K562 (cell line): ENCODE results near the gene AKAP13. TPM values are rescaled to one million over a fixed set of nuclear protein-coding genes. Genes with fewer than 3 reads are reported as not detected.

Source experiments
- ATAC-seq: fragments of 200-7000 bp; cut with Tn5 transposase; 3 replicates; pipeline ENCODE4 v1.9.1; 2020; ENCODE audit warnings: moderate library complexity
- BruUV-seq: library from RNA; stranded (reverse); fragments of 400-500 nt; replicated peaks from 2 replicates; lab custom pipeline; 2021; lab: Mats Ljungman, UMichigan
- CTCF ChIA-PET: fragments of 300-600 bp; formaldehyde crosslinking; extraction: SDS; loops from one replicate; lab custom pipeline; 2021; ENCODE audit warnings: low intra/inter-chr PET ratio; lab: Yijun Ruan, JAX
- POLR2A ChIA-PET: fragments of 300-600, 350-650 bp; sonication (Branson Sonifier 250); formaldehyde crosslinking; extraction: SDS; loops from one replicate; lab custom pipeline; 2021; ENCODE audit warnings: antibody characterized with exemption, inconsistent platforms; lab: Yijun Ruan, JAX
- DNase-seq, 4 experiments: peaks; one replicate each; pipeline versions ENCODE4 v3.0.0 to v3.0.0-alpha.2; 2011 to 2018; ENCODE audit warnings: low spot score in 3 of 4, mixed read lengths in 3 of 4; ENCODE audit errors: extremely low read depth in 1 of 4
- FAIRE-seq: peaks from 2 replicates; lab custom pipeline; 2011; peaks lifted over from hg19 to GRCh38; lab: Jason Lieb, UNC
- H2AFZ ChIP-seq: 2 replicates; pipeline ENCODE4 v1.6.0; 2011; ENCODE audit warnings: low read depth, low read length, control low read depth, inconsistent platforms
- H3K27ac ChIP-seq: fragments of 200-600 bp; 3 replicates; pipeline ENCODE4 v1.8.0; 2011; ENCODE audit warnings: low read depth, mild to moderate bottlenecking, control low read depth, inconsistent platforms, low read length, moderate library complexity, mixed read lengths; ENCODE audit errors: extremely low read depth
- H3K27me3 ChIP-seq, 2 experiments: fragments of 300-600 bp in 1 of 2; 2 replicates in 1 of 2; 3 replicates in 1 of 2; pipeline versions ENCODE4 v1.6.0 to v1.8.0; 2011; ENCODE audit warnings: inconsistent platforms in 2 of 2, low read length in 2 of 2, mild to moderate bottlenecking in 1 of 2, mixed read lengths in 1 of 2, moderate library complexity in 1 of 2; ENCODE audit not compliant: control insufficient read depth in 2 of 2, insufficient read depth in 2 of 2
- H3K36me3 ChIP-seq: fragments of 300-600 bp; 3 replicates; pipeline ENCODE4 v1.8.0; 2011; ENCODE audit warnings: mild to moderate bottlenecking, low read length, inconsistent platforms; ENCODE audit not compliant: control insufficient read depth, insufficient read depth
- H3K4me1 ChIP-seq, 2 experiments: fragments of 200-600 bp in 1 of 2; replicated peaks in 1 of 2; 2 replicates in 1 of 2; 3 replicates in 1 of 2; pipeline versions ENCODE4 v1.5.1 to v1.8.0; 2011; ENCODE audit warnings: inconsistent platforms in 2 of 2, low read length in 2 of 2, mild to moderate bottlenecking in 1 of 2, mixed read lengths in 1 of 2, moderate library complexity in 1 of 2; ENCODE audit not compliant: control insufficient read depth in 2 of 2, insufficient read depth in 2 of 2
- H3K4me2 ChIP-seq: 2 replicates; pipeline ENCODE4 v1.6.1; 2011; ENCODE audit warnings: low read length, control low read depth, inconsistent platforms, mixed read lengths; ENCODE audit not compliant: insufficient read depth
- H3K4me3 ChIP-seq: fragments of 200-600 bp; sonication (generic), shearing (Covaris generic); 2 replicates; pipeline ENCODE4 v1.5.1; 2016; ENCODE audit warnings: control low read depth, inconsistent platforms
- H3K79me2 ChIP-seq: fragments of 200-600 bp; 3 replicates; pipeline ENCODE4 v1.8.0; 2011; ENCODE audit warnings: low read length, inconsistent platforms; ENCODE audit not compliant: control insufficient read depth, insufficient read depth
- H3K9ac ChIP-seq, 2 experiments: 2 replicates each; pipeline versions ENCODE4 v1.6.0 to v1.6.1; 2011; ENCODE audit warnings: low read depth in 2 of 2, low read length in 2 of 2, control low read depth in 1 of 2, inconsistent platforms in 1 of 2, mild to moderate bottlenecking in 1 of 2, mixed read lengths in 1 of 2; ENCODE audit not compliant: insufficient read depth in 1 of 2
- H3K9me1 ChIP-seq: one replicate; pipeline ENCODE4 v1.6.0; 2011; ENCODE audit warnings: inconsistent platforms, mild to moderate bottlenecking, low read length, moderate library complexity; ENCODE audit not compliant: control insufficient read depth, insufficient read depth
- H3K9me3 ChIP-seq: replicated peaks from 2 replicates; pipeline ENCODE4 v1.5.1; 2011; ENCODE audit warnings: low read depth, low read length, inconsistent platforms; ENCODE audit not compliant: control insufficient read depth, insufficient read depth
- H4K20me1 ChIP-seq: replicated peaks from 2 replicates; pipeline ENCODE4 v1.6.1; 2011; ENCODE audit warnings: low read length, inconsistent platforms, mixed read lengths; ENCODE audit not compliant: control insufficient read depth, insufficient read depth
- BRD4 ChIP-seq: fragments of 200-600 bp; sonication (generic); IDR thresholded peaks from 2 replicates; pipeline ENCODE4 v1.6.1; 2017; ENCODE audit warnings: inconsistent platforms
- HNRNPL ChIP-seq: fragments of 200-400 bp; formaldehyde crosslinking; IDR thresholded peaks from 2 replicates; pipeline ENCODE4 v1.6.1; 2017; ENCODE audit warnings: low read depth, mild to moderate bottlenecking, low read length
- HOXB6 ChIP-seq: fragments of 250-450 bp; sonication (Bioruptor Pico); IDR thresholded peaks from 2 replicates; pipeline ENCODE4 v1.5.1; 2022; ENCODE audit warnings: mild to moderate bottlenecking, borderline replicate concordance
- KLF1 ChIP-seq: fragments of 450-650 bp; IDR thresholded peaks from 2 replicates; pipeline ENCODE4 v1.6.1; 2016; ENCODE audit warnings: missing genetic modification characterization, missing compliant biosample characterization
- NELFE ChIP-seq: IDR thresholded peaks from 2 replicates; pipeline ENCODE4 v1.6.1; 2011; ENCODE audit warnings: mild to moderate bottlenecking; ENCODE audit not compliant: insufficient read depth, insufficient read length
- NEUROD1 ChIP-seq: fragments of 150-350 bp; IDR thresholded peaks from 2 replicates; pipeline ENCODE4 v1.6.1; 2014; ENCODE audit warnings: borderline replicate concordance, low read length, low read depth; ENCODE audit not compliant: partially characterized antibody
- NFYB ChIP-seq: IDR thresholded peaks from 2 replicates; pipeline ENCODE4 v1.6.1; 2011; ENCODE audit warnings: mild to moderate bottlenecking, moderate library complexity; ENCODE audit not compliant: insufficient read length; ENCODE audit errors: extremely low read depth
- PTBP1 ChIP-seq: fragments of 200-400 bp; formaldehyde crosslinking; IDR thresholded peaks from 2 replicates; pipeline ENCODE4 v1.6.1; 2017; ENCODE audit warnings: low read depth, low read length
- SREBF1 ChIP-seq: fragments of 150-350 bp; IDR thresholded peaks from 2 replicates; pipeline ENCODE4 v1.6.1; 2014; ENCODE audit warnings: antibody characterized with exemption, low read depth, low read length, borderline replicate concordance
- TOE1 ChIP-seq, 2 experiments: fragments of 450-650 bp in 1 of 2; sonication (generic) in 1 of 2; formaldehyde crosslinking in 1 of 2; IDR thresholded peaks; 2 replicates each; pipeline versions ENCODE4 v1.7.1 to v1.8.0; 2016 to 2022; ENCODE audit warnings: borderline replicate concordance in 2 of 2, mild to moderate bottlenecking in 2 of 2, antibody characterized with exemption in 1 of 2, inconsistent platforms in 1 of 2, low read depth in 1 of 2, missing genetic modification reagents in 1 of 2, moderate library complexity in 1 of 2
- ZNF197 ChIP-seq: fragments of 200-800 bp; sonication (Bioruptor generic); IDR thresholded peaks from 2 replicates; pipeline ENCODE4 v1.6.1; 2016; ENCODE audit warnings: low read depth, missing genetic modification characterization, missing compliant biosample characterization
- ZNF217 ChIP-seq: sonication (generic); formaldehyde crosslinking; IDR thresholded peaks from 2 replicates; pipeline ENCODE4 v1.8.0; 2022; ENCODE audit warnings: mild to moderate bottlenecking, missing genetic modification reagents
- ZNF324 ChIP-seq: fragments of 250-450 bp; sonication (Bioruptor Pico); IDR thresholded peaks from 2 replicates; pipeline ENCODE4 v1.4.0; 2020; ENCODE audit warnings: mild to moderate bottlenecking
- WGBS: fragments of 100-300 bp; shearing (Covaris generic); methylation state at CpG from one replicate; pipeline ENCODE4 v1.1.6; 2016; ENCODE audit warnings: low coverage, mixed read lengths; ENCODE audit not compliant: insufficient coverage; ENCODE audit errors: missing lambda C conversion rate; 5-methylcytosine and 5-hydroxymethylcytosine counted together
- in situ Hi-C: fragments of 300-500 bp; cut with MboI; formaldehyde crosslinking; loops from 4 replicates; pipeline ENCODE4 v1.15.0; 2018; ENCODE audit warnings: inconsistent platforms, mixed read lengths
- intact Hi-C: fragments of 100-400 bp; cut with micrococcal nuclease; formaldehyde crosslinking; loops from 2 replicates; pipeline ENCODE4 v1.14.2; 2022
- polyA plus RNA-seq, 8 experiments: library from polyadenylated mRNA; depleted of rRNA in 4 of 8; stranded (reverse) in 5 of 8; unstranded in 3 of 8; fragments of >200 nt; fragmentation: Nextera tagmentation in 2 of 8; fragmentation: Illumina TruSeq in 1 of 8; extraction: Ambion mirVana in 2 of 8; extraction: Trizol in 1 of 8; gene quantifications; 2 replicates each; pipeline versions ENCODE4 v1.2.1 to v1.2.3, GENCODE V29; 2011 to 2014; ENCODE audit warnings: inconsistent platforms in 1 of 8, missing spikeins in 1 of 8
- total RNA-seq, 7 experiments: library from RNA; depleted of rRNA in 6 of 7; stranded (reverse); fragments of >200 nt in 6 of 7; fragmentation: Illumina TruSeq in 2 of 7; extraction: Trizol in 2 of 7; gene quantifications; 2 replicates each; pipeline versions ENCODE4 v1.2.1 to v1.2.3, GENCODE V29; 2011 to 2021; ENCODE audit warnings: low replicate concordance in 1 of 7
- TF ChIP-seq, protein P1 (sequence below), 2 experiments: fragments of 450-650 bp in 1 of 2; sonication (generic) in 1 of 2; formaldehyde crosslinking in 1 of 2; IDR thresholded peaks in 1 of 2; conservative IDR thresholded peaks in 1 of 2; 2 replicates each; pipeline versions ENCODE4 v1.6.1 to v1.8.1; 2016 to 2023; ENCODE audit warnings: mild to moderate bottlenecking in 2 of 2, moderate library complexity in 2 of 2, inconsistent platforms in 1 of 2, missing genetic modification reagents in 1 of 2
- TF ChIP-seq, protein P2 (sequence below): IDR thresholded peaks from 2 replicates; pipeline ENCODE4 v1.6.1; 2011; ENCODE audit not compliant: insufficient read length; ENCODE audit errors: extremely low read depth

Gene AKAP13
- total and polyA plus RNA-seq, 9 of the 15 experiments (the other 6 are each of a cell fraction or from before 2014, with no cell fraction given) = 0.03 to 1.7 (median 0.42) TPM

DNA sequence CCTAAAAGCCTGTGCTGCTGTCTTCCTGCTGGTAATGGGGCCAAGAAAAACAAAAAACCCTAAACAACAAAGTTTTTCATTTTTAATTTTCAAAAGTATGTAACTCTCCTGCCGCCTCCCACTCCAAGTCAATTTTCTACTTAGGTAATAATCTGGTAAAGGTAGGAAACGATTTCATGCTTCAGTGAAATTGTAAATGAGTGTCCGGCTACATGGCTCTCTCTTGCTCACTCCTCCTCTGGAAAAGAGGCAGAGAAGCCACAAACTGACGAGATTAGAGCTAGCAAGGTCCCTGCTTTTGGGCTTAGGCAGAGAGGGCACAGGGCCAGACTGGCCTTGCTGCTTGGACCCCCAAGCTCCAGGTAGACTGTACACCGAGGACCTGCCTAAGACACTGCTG is 390.9 kb downstream of the AKAP13 start:
- H3K4me2 ChIP-seq = no peak overlapping the region
- no peaks in the 10 kb centered on the region for H3K36me3 ChIP-seq
- no peak overlapping the region for H3K9ac ChIP-seq
- POLR2A ChIA-PET = no interaction called here
- in situ Hi-C loops (no loop called here), intact Hi-C loops (no loop called here)
- no peak for FAIRE-seq
- no peak for DNase-seq
- H3K79me2 ChIP-seq = no peaks in the 10 kb centered on the region
- no peak overlapping the region for H3K27ac ChIP-seq
- H3K4me3 ChIP-seq = no peak overlapping the region
- 0% methylated on average over 5 of the region's 5 CpGs for WGBS
- BruUV-seq = no TSS peak
- H3K27me3 ChIP-seq = peaks cover 10 to 71% of the 10 kb centered on the region in 2 experiments; a peak in 4 of 5 replicates
- H2AFZ ChIP-seq = no peak overlapping the region
- peaks cover 0 to 9% of the 10 kb centered on the region in 2 experiments; a peak in 1 of 5 replicates for H3K4me1 ChIP-seq
- TF ChIP-seq, protein P1, sequence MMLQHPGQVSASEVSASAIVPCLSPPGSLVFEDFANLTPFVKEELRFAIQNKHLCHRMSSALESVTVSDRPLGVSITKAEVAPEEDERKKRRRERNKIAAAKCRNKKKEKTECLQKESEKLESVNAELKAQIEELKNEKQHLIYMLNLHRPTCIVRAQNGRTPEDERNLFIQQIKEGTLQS (IDR thresholded peaks at IDR 0.05) = no peak
- TF ChIP-seq, protein P1 (CRISPR knock-in tag; conservative IDR thresholded peaks at IDR 0.05) = no peak
- TF ChIP-seq HOXB6 (CRISPR knock-in tag) = no peak
- no peak for TF ChIP-seq ZNF217
- TF ChIP-seq BRD4 = no peak
- TF ChIP-seq ZNF197 = no peak
- TF ChIP-seq PTBP1 = no peak
- TF ChIP-seq TOE1 (IDR thresholded peaks at IDR 0.05; ENCODE audit: borderline replicate concordance) = no peak
- TF ChIP-seq TOE1 (CRISPR knock-in tag; IDR thresholded peaks at IDR 0.05; ENCODE audit: borderline replicate concordance, low read depth) = no peak
- no peak for TF ChIP-seq SREBF1
- TF ChIP-seq, protein P2, sequence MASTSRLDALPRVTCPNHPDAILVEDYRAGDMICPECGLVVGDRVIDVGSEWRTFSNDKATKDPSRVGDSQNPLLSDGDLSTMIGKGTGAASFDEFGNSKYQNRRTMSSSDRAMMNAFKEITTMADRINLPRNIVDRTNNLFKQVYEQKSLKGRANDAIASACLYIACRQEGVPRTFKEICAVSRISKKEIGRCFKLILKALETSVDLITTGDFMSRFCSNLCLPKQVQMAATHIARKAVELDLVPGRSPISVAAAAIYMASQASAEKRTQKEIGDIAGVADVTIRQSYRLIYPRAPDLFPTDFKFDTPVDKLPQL = no peak
- no peak for TF ChIP-seq NELFE
- no peak for TF ChIP-seq KLF1 (tag)
- TF ChIP-seq NFYB = no peak
- no peak for TF ChIP-seq ZNF324 (CRISPR knock-in tag)
- TF ChIP-seq NEUROD1 = no peak
- TF ChIP-seq HNRNPL = no peak
- TF ChIP-seq, all 486 proteins: peak for 0
- no peak for ATAC-seq
- Histone ChIP-seq H3K9me3 (no peaks in the 10 kb centered on the region), H3K9me1 (no peaks in the 10 kb centered on the region), H4K20me1 (peaks cover 9% of the 10 kb centered on the region)
- CTCF ChIA-PET = no interaction called here
